CD14-positive monocyte (primary cell): ENCODE measurements around the gene CACNA1S. TPM values are rescaled to one million over a fixed set of nuclear protein-coding genes. Genes with fewer than 3 reads are reported as not detected.

Source experiments
- DNase-seq, 3 donors: peaks; one replicate each; pipeline ENCODE4 v3.0.0-alpha.2; 2011 to 2022
- H2AFZ ChIP-seq: 2 replicates; pipeline ENCODE4 v1.6.0; 2012; ENCODE audit warnings: mild to moderate bottlenecking, low read depth, low read length, inconsistent platforms; ENCODE audit not compliant: insufficient read depth, poor library complexity, severe bottlenecking
- H3K27ac ChIP-seq, 2 donors: 1 replicate in 1 of 2; 2 replicates in 1 of 2; pipeline ENCODE4 v1.5.1; 2012 to 2013; ENCODE audit warnings: low read length in 2 of 2, control low read depth in 1 of 2, inconsistent platforms in 1 of 2, low read depth in 1 of 2, mild to moderate bottlenecking in 1 of 2
- H3K27me3 ChIP-seq, 2 donors: one replicate each; pipeline versions ENCODE4 v1.6.0 to v1.6.1; 2011 to 2013; ENCODE audit warnings: low read length in 2 of 2; ENCODE audit not compliant: control insufficient read depth in 2 of 2, insufficient read depth in 2 of 2
- H3K36me3 ChIP-seq, 2 donors: replicated peaks in 1 of 2; 1 replicate in 1 of 2; 2 replicates in 1 of 2; pipeline versions ENCODE4 v1.5.1 to v1.6.1; 2012 to 2013; ENCODE audit warnings: low read length in 2 of 2, control low read depth in 1 of 2, inconsistent platforms in 1 of 2, mild to moderate bottlenecking in 1 of 2; ENCODE audit not compliant: insufficient read depth in 2 of 2, control insufficient read depth in 1 of 2
- H3K4me1 ChIP-seq, 2 donors: 1 replicate in 1 of 2; 2 replicates in 1 of 2; pipeline versions ENCODE4 v1.5.1 to v1.6.1; 2012 to 2013; ENCODE audit warnings: low read length in 2 of 2, control low read depth in 1 of 2, inconsistent platforms in 1 of 2, mild to moderate bottlenecking in 1 of 2, moderate library complexity in 1 of 2; ENCODE audit not compliant: insufficient read depth in 2 of 2, control insufficient read depth in 1 of 2
- H3K4me2 ChIP-seq: replicated peaks from 2 replicates; pipeline ENCODE3; 2012; ENCODE audit warnings: low read length, moderate library complexity, mild to moderate bottlenecking; ENCODE audit not compliant: poor library complexity, severe bottlenecking; ENCODE audit errors: extremely low read depth
- H3K4me3 ChIP-seq, 3 experiments: fragments of 200-600 bp in 1 of 3; sonication (generic) in 1 of 3; replicated peaks in 1 of 3; 1 replicate in 2 of 3; 2 replicates in 1 of 3; pipeline ENCODE4 v1.5.1; 2011 to 2013; ENCODE audit warnings: low read length in 3 of 3, mild to moderate bottlenecking in 3 of 3, control low read depth in 2 of 3, low read depth in 2 of 3, inconsistent platforms in 1 of 3, moderate library complexity in 1 of 3
- H3K79me2 ChIP-seq: 2 replicates; pipeline ENCODE4 v1.6.0; 2012; ENCODE audit warnings: mild to moderate bottlenecking, control low read depth, inconsistent platforms, low read length, moderate library complexity; ENCODE audit not compliant: insufficient read depth
- H3K9ac ChIP-seq: 2 replicates; pipeline ENCODE4 v1.6.0; 2017; ENCODE audit warnings: low read length, mild to moderate bottlenecking; ENCODE audit not compliant: insufficient read depth, poor library complexity, severe bottlenecking
- H3K9me3 ChIP-seq, 2 donors: replicated peaks in 1 of 2; 1 replicate in 1 of 2; 2 replicates in 1 of 2; pipeline versions ENCODE4 v1.5.1 to v1.6.1; 2012 to 2013; ENCODE audit warnings: low read length in 2 of 2, control low read depth in 1 of 2; ENCODE audit not compliant: control insufficient read depth in 1 of 2, insufficient read depth in 1 of 2
- H4K20me1 ChIP-seq: 2 replicates; pipeline ENCODE4 v1.6.0; 2012; ENCODE audit warnings: mild to moderate bottlenecking, low read length, control low read depth, moderate library complexity; ENCODE audit not compliant: insufficient read depth
- H3K27ac Mint-ChIP-seq, 7 donors: one replicate each; pipeline ENCODE4 v1.8.0; 2020; ENCODE audit warnings: mild to moderate bottlenecking in 7 of 7, mixed read lengths in 7 of 7, moderate library complexity in 6 of 7, inconsistent platforms in 2 of 7
- H3K27me3 Mint-ChIP-seq, 3 donors: one replicate each; pipeline ENCODE4 v1.8.0; 2021 to 2022; ENCODE audit warnings: low read depth in 3 of 3, mild to moderate bottlenecking in 3 of 3, mixed read lengths in 3 of 3, moderate library complexity in 3 of 3, inconsistent platforms in 1 of 3
- H3K36me3 Mint-ChIP-seq, 2 donors: one replicate each; pipeline ENCODE4 v1.8.0; 2020; ENCODE audit warnings: mixed read lengths in 2 of 2, inconsistent platforms in 1 of 2, mild to moderate bottlenecking in 1 of 2
- H3K4me1 Mint-ChIP-seq: one replicate; pipeline ENCODE4 v1.8.0; 2020; ENCODE audit warnings: mild to moderate bottlenecking, mixed read lengths
- H3K4me3 Mint-ChIP-seq, 2 donors: one replicate each; pipeline ENCODE4 v1.8.0; 2020; ENCODE audit warnings: mild to moderate bottlenecking in 2 of 2, mixed read lengths in 2 of 2, moderate library complexity in 1 of 2
- H3K9me3 Mint-ChIP-seq, 7 donors: one replicate each; pipeline ENCODE4 v1.8.0; 2020 to 2022; ENCODE audit warnings: mixed read lengths in 7 of 7, mild to moderate bottlenecking in 6 of 7, moderate library complexity in 6 of 7, inconsistent platforms in 2 of 7
- WGBS: methylation state at CpG from one replicate; pipeline ENCODE4 v1.1.5; 2013; ENCODE audit warnings: missing lambda C conversion rate; ENCODE audit not compliant: insufficient coverage; 5-methylcytosine and 5-hydroxymethylcytosine counted together
- intact Hi-C, 2 donors: fragments of 100-400 bp; cut with micrococcal nuclease; formaldehyde crosslinking; loops; one replicate each; pipeline versions ENCODE4 v1.15.0 to v1.15.1; 2023
- polyA plus RNA-seq, 3 donors: library from polyadenylated mRNA; depleted of rRNA in 1 of 3; unstranded in 2 of 3; stranded (reverse) in 1 of 3; fragments of 300-500 nt in 2 of 3; fragments of >200 nt in 1 of 3; fragmentation: Illumina TruSeq in 2 of 3; gene quantifications; 1 replicate in 2 of 3; 2 replicates in 1 of 3; pipeline ENCODE4 v1.2.3, GENCODE V29; 2012 to 2021
- TF ChIP-seq, protein P1 (sequence below): fragments of 200-600 bp; IDR thresholded peaks from one replicate; pipeline ENCODE4 v1.8.0; 2022; ENCODE audit warnings: antibody characterized with exemption, mild to moderate bottlenecking

Gene CACNA1S
- polyA plus RNA-seq, 3 donors, result not detected

DNA sequence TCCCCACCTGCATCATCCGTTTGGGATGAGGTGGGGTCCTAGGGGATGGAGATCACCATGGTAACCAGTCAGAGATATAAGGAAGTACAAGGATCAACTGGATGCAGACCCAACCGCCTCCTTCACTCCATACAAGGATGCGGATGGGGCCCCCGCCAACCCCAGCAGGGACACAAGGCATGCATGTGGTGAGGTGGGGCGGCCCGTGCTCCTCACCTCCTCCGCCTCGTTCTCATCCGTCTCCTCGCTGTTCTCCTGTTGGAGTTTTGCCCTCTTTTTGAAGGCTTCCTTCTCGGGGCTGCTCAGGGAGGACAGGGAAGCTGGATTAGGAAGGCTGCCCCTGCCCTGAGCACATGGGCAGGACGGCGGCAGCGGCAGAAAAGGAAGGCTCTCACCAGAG is 112.6 kb downstream of the CACNA1S start:
- peak overlapping the region in 1 of 7 donors; percentile 27 for H3K27ac Mint-ChIP-seq
- Histone ChIP-seq H2AFZ (no peak overlapping the region), H4K20me1 (peaks cover 10% of the 10 kb centered on the region), H3K27me3 (no peaks in the 10 kb centered on the region), H3K9ac (no peak overlapping the region), H3K27ac (no peak overlapping the region), H3K4me2 (no peak overlapping the region), H3K4me3 (no peak overlapping the region), H3K79me2 (no peaks in the 10 kb centered on the region), H3K36me3 (peaks cover 87 to 100% of the 10 kb centered on the region in 2 donors), H3K9me3 (no peaks in the 10 kb centered on the region), H3K4me1 (no peaks in the 10 kb centered on the region)
- H3K4me3 Mint-ChIP-seq, result no peak overlapping the region
- H3K9me3 Mint-ChIP-seq, result no peaks in the 10 kb centered on the region
- 96% methylated on average over 8 of the region's 14 CpGs for WGBS
- intact Hi-C loops, result no loop called here
- H3K36me3 Mint-ChIP-seq, result peaks cover 68 to 81% of the 10 kb centered on the region in 2 donors
- TF ChIP-seq, protein P1, sequence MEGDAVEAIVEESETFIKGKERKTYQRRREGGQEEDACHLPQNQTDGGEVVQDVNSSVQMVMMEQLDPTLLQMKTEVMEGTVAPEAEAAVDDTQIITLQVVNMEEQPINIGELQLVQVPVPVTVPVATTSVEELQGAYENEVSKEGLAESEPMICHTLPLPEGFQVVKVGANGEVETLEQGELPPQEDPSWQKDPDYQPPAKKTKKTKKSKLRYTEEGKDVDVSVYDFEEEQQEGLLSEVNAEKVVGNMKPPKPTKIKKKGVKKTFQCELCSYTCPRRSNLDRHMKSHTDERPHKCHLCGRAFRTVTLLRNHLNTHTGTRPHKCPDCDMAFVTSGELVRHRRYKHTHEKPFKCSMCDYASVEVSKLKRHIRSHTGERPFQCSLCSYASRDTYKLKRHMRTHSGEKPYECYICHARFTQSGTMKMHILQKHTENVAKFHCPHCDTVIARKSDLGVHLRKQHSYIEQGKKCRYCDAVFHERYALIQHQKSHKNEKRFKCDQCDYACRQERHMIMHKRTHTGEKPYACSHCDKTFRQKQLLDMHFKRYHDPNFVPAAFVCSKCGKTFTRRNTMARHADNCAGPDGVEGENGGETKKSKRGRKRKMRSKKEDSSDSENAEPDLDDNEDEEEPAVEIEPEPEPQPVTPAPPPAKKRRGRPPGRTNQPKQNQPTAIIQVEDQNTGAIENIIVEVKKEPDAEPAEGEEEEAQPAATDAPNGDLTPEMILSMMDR, result no peak
- no peaks in the 10 kb centered on the region for H3K4me1 Mint-ChIP-seq
- no peak for DNase-seq
- no peaks in the 10 kb centered on the region for H3K27me3 Mint-ChIP-seq

DNA sequence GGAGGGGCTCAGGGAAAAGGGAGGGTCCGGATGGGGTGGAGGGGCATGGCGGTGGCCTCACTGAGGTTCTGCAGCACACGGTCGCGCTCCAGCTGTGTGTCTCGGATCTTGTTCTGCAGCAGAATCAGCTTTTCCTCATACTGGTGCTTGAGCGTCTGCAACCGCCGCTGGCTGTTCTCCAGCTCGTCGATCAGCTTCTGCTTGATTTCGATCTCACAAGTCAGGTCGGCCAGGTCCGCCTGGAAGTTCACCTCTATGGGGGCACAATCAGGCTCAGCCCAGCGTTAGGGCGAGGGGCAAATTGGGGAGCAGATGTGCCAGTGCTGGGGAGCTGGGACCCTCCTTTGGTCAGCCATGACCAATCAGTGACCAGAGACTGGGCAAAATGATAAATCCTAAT is 113.9 kb downstream of the CACNA1S start:
- Histone ChIP-seq H2AFZ (no peak overlapping the region), H3K9me3 (no peaks in the 10 kb centered on the region), H3K27ac (no peak overlapping the region), H3K4me2 (no peak overlapping the region), H3K27me3 (no peaks in the 10 kb centered on the region), H3K79me2 (no peaks in the 10 kb centered on the region), H4K20me1 (peaks cover 6% of the 10 kb centered on the region), H3K36me3 (peaks cover 82 to 98% of the 10 kb centered on the region in 2 donors), H3K9ac (no peak overlapping the region), H3K4me3 (no peak overlapping the region), H3K4me1 (no peaks in the 10 kb centered on the region)
- WGBS, result 95% methylated on average over 14 of the region's 16 CpGs
- peaks cover 80 to 81% of the 10 kb centered on the region in 2 donors for H3K36me3 Mint-ChIP-seq
- peaks cover 3% of the 10 kb centered on the region for H3K4me1 Mint-ChIP-seq
- peak overlapping the region in 1 of 7 donors; percentile 59 for H3K27ac Mint-ChIP-seq
- H3K4me3 Mint-ChIP-seq, result no peak overlapping the region
- TF ChIP-seq, protein P1, result no peak
- no peaks in the 10 kb centered on the region for H3K27me3 Mint-ChIP-seq
- H3K9me3 Mint-ChIP-seq, result no peaks in the 10 kb centered on the region
- DNase-seq, result no peak
- intact Hi-C loops, result no loop called here
